HG02943 (cell line): ENCODE measurements around the gene NPHP1.
"Not testable (repeated sequence)": the region's sequence is repeated elsewhere in the genome, so short reads cannot be mapped to it uniquely, and the experiment has no call there.

Source experiments
- ATAC-seq: cut with Tn5 transposase; IDR thresholded peaks from one replicate; pipeline ENCODE4 v1.9.1; 2021; ENCODE audit warnings: mild to moderate bottlenecking, low read depth, moderate library complexity; ENCODE audit not compliant: unreplicated experiment

Gene NPHP1

DNA sequence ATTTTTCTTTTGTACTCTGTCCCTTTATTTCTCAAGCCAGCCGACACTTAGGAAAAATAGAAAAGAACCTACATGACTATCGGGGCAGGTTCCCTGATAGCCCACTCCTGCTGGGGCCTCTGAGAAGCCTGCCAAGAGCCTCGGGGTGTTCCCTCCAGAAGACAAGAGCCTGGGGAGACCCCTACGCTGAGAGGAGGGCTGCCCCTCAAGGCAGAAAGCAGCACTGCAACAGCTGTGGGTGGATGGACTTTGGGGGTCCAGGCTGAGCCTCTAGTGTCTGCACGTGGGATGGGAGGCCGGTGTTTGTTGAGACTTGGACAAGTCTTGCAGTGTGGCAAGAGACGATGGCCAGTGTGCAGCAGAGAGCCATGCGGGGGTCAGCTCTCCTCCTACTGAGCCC is 121.7 kb downstream of the NPHP1 start:
- ATAC-seq: not testable (repeated sequence)

- not testable (repeated sequence) for ATAC-seq
Observed at GRCh38 chr2:110078104-110078503, 126.7 kb downstream of the NPHP1 start.

DNA sequence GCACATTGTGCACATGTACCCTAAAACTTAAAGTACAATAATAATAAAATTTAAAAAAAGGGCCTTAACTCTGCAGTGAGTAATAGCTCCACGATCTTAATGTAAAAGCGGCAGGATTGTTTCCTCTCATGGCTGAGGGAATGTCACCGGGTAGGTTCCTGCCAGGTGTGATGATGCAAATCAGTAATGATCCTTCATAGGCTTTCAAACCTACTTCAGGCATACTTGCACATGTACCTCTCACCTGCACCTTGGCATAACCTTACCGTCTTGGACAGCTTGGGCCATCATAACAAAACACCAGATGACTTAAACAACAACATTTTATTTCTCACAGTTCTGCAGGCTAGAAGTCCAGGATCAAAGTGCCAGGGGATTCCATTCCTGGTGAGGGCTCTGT is 128.9 kb downstream of the NPHP1 start:
- not testable (repeated sequence) for ATAC-seq
